Activated T-cell treated with anti-CD3 and anti-CD28 coated beads, Interleukin-2, amount 50 U/mL, for 4 hours (primary cell): ENCODE results near the gene TMEM107. TPM values are rescaled to one million over a fixed set of nuclear protein-coding genes. Genes with fewer than 3 reads are reported as not detected.
A peak's percentile ranks its signal among the peaks of the same experiment; 100 is the strongest.
"Not testable (repeated sequence)": the region's sequence is repeated elsewhere in the genome, so short reads cannot be mapped to it uniquely, and the experiment has no call there.

ENCODE experiments used
- ATAC-seq, 2 donors: fragments of 200-7000 bp; cut with Tn5 transposase; one replicate each; pipeline ENCODE4 v1.10.0; 2021
- DNase-seq: peaks from one replicate; pipeline ENCODE4 v3.0.0-alpha.2; 2020
- H3K27me3 Mint-ChIP-seq: one replicate; pipeline ENCODE4 v1.8.0; 2021; ENCODE audit warnings: low read depth, mixed read lengths
- H3K36me3 Mint-ChIP-seq: one replicate; pipeline ENCODE4 v1.8.0; 2022; ENCODE audit warnings: mixed read lengths; ENCODE audit not compliant: insufficient read depth
- H3K4me1 Mint-ChIP-seq: one replicate; pipeline ENCODE4 v1.8.0; 2021; ENCODE audit warnings: low read depth, mixed read lengths
- H3K4me3 Mint-ChIP-seq: one replicate; pipeline ENCODE4 v1.8.0; 2021; ENCODE audit warnings: mild to moderate bottlenecking, moderate library complexity, mixed read lengths
- H3K9me3 Mint-ChIP-seq: one replicate; pipeline ENCODE4 v1.8.0; 2021; ENCODE audit warnings: mixed read lengths
- total RNA-seq, 3 donors: library from RNA; stranded (reverse); gene quantifications; one replicate each; pipeline ENCODE4 v1.2.1, GENCODE V29; 2021

Gene TMEM107
- total RNA-seq, 3 donors from 2014 or later = 11.9 to 18.6 (median 18.1) TPM

DNA sequence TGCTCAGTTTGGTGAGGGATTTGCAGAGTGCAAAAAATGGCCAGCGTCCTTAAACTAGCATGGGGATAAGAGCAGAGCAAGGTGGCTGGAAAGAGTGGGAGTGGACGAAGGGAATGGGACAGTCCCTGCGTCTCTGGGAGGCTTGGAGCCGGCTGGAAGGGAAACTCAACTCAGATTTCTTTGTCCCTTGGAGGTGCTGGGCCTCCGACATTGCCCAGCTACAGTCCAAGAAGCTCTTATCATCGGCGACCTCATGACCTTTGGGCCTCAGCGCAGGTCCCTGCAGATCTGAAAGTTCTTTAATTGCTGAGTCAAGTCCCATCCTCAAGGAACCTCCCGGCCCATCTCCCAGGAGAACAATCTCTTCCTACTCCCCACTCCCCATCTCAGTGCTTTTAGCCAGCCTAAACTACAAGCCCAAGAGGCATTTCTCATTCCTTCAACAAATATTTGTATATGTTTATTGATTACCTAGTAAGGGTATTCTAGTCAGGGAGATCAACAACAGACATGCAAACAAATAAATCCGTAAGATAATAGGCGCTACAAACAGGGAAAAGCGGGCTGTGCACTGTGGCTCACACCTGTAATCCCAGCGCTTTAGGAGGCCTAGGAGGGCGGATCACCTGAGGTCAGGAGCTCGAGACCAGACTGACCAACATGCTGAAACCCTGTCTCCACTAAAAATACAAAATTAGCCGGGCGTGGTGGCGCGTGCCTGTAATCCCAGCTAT, 985 bp upstream of the TMEM107 start:
- ATAC-seq (no peak), DNase-seq (no peak)
- no peaks in the 10 kb centered on the region for H3K36me3 Mint-ChIP-seq
- no peaks in the 10 kb centered on the region for H3K9me3 Mint-ChIP-seq
- H3K4me1 Mint-ChIP-seq = peaks cover 39% of the 10 kb centered on the region
- peak overlapping the region; percentile 89 for H3K4me3 Mint-ChIP-seq
- no peaks in the 10 kb centered on the region for H3K27me3 Mint-ChIP-seq

DNA sequence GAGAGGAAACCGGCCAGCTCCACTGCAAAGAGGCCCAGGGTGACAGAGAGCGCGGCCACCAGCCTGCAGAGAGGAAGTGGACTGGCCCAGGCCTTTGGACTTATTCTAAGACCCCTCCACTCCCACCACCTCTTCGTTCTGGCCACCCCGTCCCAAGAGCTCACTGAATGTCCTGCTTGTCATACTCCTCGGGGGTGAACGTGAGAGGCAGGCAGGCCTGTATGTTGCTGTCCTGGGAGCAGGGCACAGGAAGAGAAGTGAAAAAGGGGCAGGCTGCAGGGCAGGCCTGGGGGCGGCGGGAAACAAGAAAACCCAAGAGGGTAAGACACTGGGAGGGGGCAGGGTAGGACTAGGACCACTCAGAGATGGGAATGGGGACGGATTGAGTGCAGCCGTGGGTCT, 384 bp downstream of the TMEM107 start:
- peaks cover 39% of the 10 kb centered on the region for H3K4me1 Mint-ChIP-seq
- no peak for DNase-seq
- peak overlapping the region; percentile 89 for H3K4me3 Mint-ChIP-seq
- ATAC-seq = no peak
- H3K27me3 Mint-ChIP-seq = no peaks in the 10 kb centered on the region
- no peaks in the 10 kb centered on the region for H3K36me3 Mint-ChIP-seq
- H3K9me3 Mint-ChIP-seq = no peaks in the 10 kb centered on the region

DNA sequence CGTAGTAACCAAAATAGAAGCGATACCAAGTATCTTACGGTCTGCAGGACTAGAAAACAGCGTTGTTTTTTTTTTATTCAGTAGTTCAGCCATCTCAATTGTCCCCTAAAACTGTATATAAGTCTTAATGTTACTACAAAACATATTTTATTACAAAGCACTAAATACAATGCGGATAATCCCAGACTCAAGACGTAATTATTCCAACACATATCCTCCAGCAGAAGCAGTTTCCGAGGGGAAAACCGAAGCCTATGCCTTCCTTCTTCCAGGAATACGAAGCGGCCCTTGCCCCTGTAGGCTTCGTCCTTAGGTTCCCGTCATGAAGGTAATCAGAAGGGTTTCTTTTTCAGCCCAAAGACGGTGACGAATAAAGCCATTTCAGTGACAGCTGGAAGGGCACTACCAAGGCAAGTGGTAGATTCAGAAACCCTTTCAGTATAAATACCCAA, 2.3 kb downstream of the TMEM107 start:
- no peaks in the 10 kb centered on the region for H3K36me3 Mint-ChIP-seq
- DNase-seq = no peak
- H3K27me3 Mint-ChIP-seq = no peaks in the 10 kb centered on the region
- H3K9me3 Mint-ChIP-seq = no peaks in the 10 kb centered on the region
- ATAC-seq = no peak
- H3K4me3 Mint-ChIP-seq = peak overlapping the region; percentile 82
- H3K4me1 Mint-ChIP-seq = peaks cover 39% of the 10 kb centered on the region

DNA sequence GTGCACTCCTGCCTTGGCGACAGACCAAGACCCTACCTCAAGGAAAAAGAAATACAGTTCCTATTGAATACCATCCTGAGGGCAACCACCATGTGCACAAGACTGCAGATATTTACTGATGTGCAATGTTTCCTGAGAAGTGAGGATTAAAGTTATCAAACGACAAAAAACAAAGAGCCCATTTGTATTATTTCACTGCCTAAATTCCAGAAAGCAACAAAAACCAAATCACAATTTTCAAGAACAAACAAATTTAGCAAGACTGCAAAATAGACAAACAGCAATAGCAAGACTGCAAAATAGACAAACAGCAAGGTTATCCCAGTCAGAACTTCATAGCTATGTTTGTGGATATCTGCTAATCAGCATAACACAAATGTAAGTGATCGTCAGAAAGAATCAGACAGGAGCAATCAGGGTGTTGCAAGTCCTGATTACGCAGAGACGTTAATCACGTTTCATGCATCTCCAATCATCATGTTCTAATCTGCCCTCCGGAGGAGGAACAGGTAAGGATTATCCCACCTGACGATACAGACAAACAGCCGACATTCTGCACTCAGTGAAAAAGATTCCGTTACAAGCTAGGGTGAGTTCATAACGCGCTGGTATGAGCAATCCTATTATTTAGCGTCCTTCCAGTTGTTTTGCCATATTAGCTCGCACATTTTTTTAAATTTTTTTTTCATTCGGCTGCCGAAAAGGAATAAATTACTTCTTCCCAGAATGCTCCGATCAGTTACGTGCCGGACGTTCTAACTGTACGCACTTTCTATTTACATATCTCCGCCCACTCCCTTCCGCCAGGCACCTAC, 2.9 kb downstream of the TMEM107 start:
- Mint-ChIP-seq H3K9me3 (no peaks in the 10 kb centered on the region), H3K27me3 (no peaks in the 10 kb centered on the region), H3K4me3 (peak overlapping the region; percentile 82), H3K4me1 (peaks cover 40% of the 10 kb centered on the region), H3K36me3 (no peaks in the 10 kb centered on the region)
- peak; percentile 79 to 80 for ATAC-seq
- DNase-seq = peak; percentile 64

DNA sequence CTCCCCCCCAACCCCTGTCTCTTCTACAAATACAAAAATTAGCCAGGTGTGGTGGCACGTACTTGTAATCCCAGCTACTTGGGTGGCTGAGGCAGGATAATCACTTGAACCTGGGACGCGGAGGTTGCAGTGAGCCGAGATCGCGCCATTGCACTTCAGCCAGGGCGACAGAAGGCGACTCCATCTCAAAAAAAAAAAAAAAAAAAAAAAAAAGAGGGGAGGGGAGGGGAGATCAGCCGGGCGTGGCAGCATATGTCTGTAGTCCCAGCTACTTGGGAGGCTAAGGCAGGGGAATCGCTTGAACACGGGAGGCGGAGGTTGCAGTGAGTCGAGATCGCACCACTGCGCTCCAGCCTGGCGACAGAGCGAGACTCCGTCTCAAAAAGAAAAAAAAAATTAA, 6.0 kb downstream of the TMEM107 start:
- H3K27me3 Mint-ChIP-seq, H3K9me3 Mint-ChIP-seq, DNase-seq, H3K4me3 Mint-ChIP-seq, H3K36me3 Mint-ChIP-seq, ATAC-seq: not testable (repeated sequence)
- H3K4me1 Mint-ChIP-seq = peaks cover 24% of the 10 kb centered on the region

DNA sequence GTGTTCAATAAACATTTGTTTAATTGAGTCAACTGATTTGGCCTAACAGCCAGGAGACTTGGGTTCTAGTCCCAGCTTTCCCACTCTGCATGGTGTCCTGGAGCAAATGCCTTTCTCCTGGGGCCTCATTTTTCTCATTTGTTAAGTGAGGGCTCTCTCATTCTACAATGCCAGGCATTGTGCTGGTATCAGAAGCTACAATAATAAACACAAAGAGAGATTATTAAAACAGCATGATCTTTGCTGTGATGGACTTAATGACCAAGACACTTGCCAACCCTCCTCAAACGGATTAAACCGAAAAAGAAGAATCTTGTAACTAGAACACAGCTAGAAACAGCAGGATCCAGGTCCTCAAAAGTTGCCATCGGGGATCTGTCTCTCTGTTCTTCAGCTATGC, 8.7 kb downstream of the TMEM107 start:
- H3K4me1 Mint-ChIP-seq = peaks cover 26% of the 10 kb centered on the region
- H3K36me3 Mint-ChIP-seq = no peaks in the 10 kb centered on the region
- no peak for DNase-seq
- H3K4me3 Mint-ChIP-seq = no peak overlapping the region
- H3K27me3 Mint-ChIP-seq = no peaks in the 10 kb centered on the region
- no peak for ATAC-seq
- H3K9me3 Mint-ChIP-seq = no peaks in the 10 kb centered on the region

DNA sequence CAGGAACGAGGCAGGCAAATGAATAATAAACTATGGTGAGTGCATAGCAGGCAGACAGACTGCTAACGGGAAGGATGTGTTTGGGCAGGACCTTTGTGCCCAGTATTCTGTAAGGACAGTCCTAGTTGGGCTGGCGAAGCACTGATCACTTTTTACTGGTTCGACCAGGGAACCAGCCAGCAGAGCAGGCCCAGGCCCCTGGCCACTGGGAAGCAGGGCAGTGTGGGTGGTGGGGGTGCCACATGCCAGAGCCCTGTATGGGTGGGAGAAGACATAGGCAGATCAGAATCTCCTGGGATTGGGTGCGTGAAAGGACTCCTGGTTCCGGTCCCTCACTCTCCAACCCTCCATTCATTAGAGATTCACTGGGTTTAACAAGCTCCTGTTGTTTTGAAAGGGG, 9.4 kb downstream of the TMEM107 start:
- ATAC-seq = no peak
- DNase-seq = no peak
- Mint-ChIP-seq H3K27me3 (no peaks in the 10 kb centered on the region), H3K9me3 (no peaks in the 10 kb centered on the region), H3K4me1 (peaks cover 27% of the 10 kb centered on the region), H3K36me3 (peaks cover 1% of the 10 kb centered on the region), H3K4me3 (no peak overlapping the region)

DNA sequence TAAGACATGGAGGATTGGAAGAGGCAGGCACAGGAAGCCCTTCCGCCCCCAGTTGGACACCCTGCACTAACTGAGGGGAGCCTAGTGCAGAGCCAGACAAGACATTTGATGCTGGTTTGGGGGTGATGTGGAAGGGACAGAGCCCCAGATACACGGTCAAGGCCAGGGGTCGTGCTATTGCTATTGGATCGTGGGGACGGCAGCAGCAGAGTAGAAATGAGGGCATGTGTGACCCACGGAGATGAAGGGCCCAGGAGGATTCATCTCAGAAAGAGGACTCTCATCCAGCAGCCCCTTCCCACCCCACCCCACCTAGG, 11.4 kb downstream of the TMEM107 start:
- DNase-seq (no peak), ATAC-seq (no peak)
- Mint-ChIP-seq H3K9me3 (no peaks in the 10 kb centered on the region), H3K4me1 (peaks cover 42% of the 10 kb centered on the region), H3K4me3 (peak overlapping the region; percentile 83), H3K36me3 (peaks cover 16% of the 10 kb centered on the region), H3K27me3 (no peaks in the 10 kb centered on the region)

DNA sequence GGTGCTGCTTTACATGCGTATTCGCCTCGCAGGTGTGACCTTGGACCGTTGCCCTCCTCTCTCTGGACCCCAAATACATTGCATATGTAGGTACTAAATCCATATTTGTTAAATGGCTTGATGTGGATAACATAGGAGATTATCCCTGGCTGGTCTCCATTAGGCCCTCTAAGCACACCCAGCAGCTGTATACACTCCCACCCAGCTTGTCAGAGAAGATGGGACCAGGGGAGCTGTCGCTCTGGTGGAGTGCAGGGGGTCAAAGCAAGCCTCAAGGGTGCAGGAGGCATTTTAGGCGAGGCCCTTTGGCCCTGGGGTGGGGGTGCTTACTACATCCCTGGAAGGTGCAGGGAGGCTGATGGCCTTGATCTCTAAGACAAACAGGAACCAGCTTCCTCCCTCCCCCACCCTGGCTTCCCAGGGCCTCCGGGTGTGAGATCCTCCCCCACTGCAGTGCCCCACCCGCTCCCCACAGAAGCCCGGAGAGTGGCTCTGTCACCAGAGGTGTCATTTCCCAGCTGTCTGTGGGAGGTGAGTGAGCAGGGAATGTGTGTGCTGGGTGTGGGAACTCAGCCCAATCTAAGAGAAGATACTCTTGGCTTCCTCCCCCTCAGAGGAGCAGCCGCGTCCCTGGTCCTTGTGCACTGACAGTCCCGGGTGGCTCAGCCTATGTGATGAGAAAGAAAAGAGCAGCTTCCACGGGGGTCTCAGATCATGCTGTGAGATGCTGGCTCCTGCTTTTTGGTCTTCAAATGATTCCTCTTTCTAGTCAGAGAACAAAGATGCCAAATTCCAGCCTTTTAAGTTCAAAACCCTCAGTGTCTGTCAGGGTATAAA, 12.0 kb downstream of the TMEM107 start:
- Mint-ChIP-seq H3K4me1 (peaks cover 48% of the 10 kb centered on the region), H3K36me3 (peaks cover 16% of the 10 kb centered on the region), H3K27me3 (no peaks in the 10 kb centered on the region), H3K4me3 (peak overlapping the region; percentile 83), H3K9me3 (no peaks in the 10 kb centered on the region)
- ATAC-seq = peak; percentile 56 to 57
- DNase-seq = peak; percentile 47

DNA sequence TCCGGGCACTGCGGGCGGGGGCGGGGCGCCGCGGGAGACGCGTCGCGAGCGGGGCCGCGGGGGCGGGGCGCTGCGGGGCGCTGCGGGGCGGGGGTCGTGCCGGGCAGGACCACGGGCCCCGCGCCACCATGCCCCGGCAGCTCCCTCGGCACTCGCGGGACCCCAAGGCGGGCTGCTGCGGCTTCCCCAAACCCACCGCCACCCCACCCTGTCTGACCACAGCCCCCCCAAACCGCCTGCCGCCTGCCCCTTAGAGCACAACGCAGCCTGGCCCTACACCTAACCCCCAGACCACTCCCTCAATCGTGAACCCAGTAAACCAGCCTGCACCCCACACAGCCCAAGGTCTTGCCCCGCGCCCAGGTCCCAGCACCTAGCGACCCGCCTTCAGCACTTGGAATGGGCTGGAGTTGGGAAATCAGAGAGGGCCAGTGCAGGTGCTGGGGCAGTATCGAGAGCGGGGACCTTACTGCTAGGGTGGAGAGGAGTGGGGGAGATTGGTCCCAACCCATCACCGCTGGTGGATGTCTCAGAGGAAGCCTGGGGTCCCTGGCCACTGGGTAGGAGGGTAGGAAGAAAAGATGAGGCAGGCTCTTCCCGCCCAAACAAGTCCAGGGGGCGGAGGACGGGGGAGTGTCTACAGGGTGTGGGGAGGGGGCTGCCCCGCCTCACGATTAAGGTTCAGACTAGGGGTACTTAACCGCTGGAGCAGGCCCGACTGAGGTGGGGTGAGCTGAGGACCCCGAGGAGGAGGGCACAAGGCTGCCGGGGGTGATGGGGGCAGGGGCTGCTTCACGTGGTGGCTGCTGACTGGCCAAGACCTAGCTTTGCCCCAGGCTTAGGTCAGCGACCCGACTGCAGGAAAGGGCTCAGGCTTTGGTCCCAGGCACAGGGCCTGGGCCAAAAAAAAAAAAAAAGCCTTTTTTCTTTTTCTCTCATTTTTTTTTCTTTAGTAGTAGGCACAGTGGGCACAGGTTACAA, 12.9 kb downstream of the TMEM107 start:
- ATAC-seq (peak; percentile 10 to 14), DNase-seq (no peak)
- H3K36me3 Mint-ChIP-seq = peaks cover 21% of the 10 kb centered on the region
- peaks cover 55% of the 10 kb centered on the region for H3K4me1 Mint-ChIP-seq
- H3K4me3 Mint-ChIP-seq = peak overlapping the region; percentile 83
- no peaks in the 10 kb centered on the region for H3K27me3 Mint-ChIP-seq
- H3K9me3 Mint-ChIP-seq = no peaks in the 10 kb centered on the region

DNA sequence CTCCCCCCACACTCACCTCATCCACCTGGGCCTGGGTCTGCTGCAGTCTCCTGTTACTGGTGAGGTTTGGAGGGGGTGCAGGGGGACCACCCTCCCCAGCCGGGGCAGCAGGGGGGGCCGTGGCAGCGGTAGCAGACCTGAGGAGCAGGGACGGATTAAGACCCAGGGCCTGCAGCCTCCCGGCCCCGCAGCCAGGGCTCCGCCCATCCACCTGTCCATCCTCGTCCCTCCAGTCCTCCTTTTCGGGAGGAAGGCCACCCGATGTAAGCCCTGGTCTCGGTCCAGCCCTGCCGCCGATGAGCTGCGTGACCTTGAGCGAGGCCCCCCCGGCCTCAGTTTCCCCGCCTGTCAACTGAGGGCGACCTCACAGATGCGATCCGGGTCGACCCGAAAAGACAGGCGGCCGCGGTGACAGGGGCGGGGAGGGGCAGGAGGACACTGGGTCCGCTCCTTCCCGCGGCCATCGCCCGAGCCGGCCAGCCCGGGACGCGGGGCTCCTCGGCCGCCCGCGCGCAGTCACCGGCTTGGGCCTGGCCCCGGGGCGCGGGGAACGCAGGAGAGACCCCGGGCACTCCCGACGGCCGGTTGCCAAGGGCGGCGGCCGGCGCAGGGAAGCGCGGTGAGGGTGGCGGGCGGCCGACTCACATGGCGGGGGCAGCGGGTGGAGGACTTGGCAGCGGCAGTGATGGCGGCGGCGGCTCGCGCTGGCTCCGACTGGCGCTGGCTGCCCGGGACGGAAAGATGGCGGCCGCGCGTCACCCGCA, 13.8 kb downstream of the TMEM107 start, which contains the start of gene VAMP2:
TSS of gene VAMP2 (minus strand) at position 716 of the 764 bp plus-strand sequence. CDS start at position 647, 69 bp downstream.
- peaks cover 56% of the 10 kb centered on the region for H3K4me1 Mint-ChIP-seq
- H3K36me3 Mint-ChIP-seq = peaks cover 21% of the 10 kb centered on the region
- peak; percentile 70 to 74 for ATAC-seq
- peak within 1 kb of the TSS; percentile 88 for H3K4me3 Mint-ChIP-seq
- no peaks in the 10 kb centered on the region for H3K9me3 Mint-ChIP-seq
- no peaks in the 10 kb centered on the region for H3K27me3 Mint-ChIP-seq
- DNase-seq = peak; percentile 77

DNA sequence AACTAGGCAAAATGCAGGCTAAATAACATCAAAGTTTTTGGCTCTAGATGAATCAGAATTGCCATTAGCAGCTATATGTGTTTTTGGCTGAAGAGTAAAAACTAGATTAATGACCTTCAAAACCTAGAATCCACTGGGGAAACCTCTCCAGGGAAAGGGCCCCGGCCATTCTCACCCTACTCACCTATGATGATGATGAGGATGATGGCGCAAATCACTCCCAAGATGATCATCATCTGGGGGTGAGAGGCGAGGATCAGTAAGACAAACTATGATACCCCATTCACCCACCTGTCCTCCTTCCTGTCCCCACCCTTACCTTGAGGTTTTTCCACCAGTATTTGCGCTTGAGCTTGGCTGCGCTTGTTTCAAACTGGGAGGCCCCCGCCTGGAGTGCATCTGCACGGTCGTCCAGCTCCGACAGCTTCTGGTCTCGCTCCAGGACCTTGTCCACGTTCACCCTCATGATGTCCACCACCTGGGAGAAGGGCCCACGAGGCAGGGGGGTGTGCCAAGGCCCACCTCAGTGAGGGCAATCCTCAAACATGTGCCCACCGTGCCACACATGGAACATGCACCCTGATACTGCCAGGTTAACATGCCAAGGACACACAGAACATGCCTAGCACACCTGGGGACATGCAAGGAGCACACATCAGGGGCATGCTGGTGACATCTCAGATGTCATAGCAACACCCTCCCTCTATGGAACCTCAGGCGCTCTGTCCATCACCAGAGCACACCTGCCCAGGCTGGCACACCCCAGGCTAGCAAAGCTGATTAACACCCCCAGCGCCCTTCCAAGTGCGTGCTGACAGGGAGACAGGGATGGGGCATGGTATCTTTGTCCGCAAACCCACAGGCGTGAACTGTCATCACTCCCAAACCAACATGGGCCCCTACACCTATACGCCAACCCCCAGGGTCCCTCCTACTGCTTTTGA, 14.6 kb downstream of the TMEM107 start:
- DNase-seq = no peak
- peaks cover 21% of the 10 kb centered on the region for H3K36me3 Mint-ChIP-seq
- H3K27me3 Mint-ChIP-seq = no peaks in the 10 kb centered on the region
- H3K4me3 Mint-ChIP-seq = peak overlapping the region; percentile 88
- H3K9me3 Mint-ChIP-seq = no peaks in the 10 kb centered on the region
- ATAC-seq = peak; percentile 5 to 8
- H3K4me1 Mint-ChIP-seq = peaks cover 56% of the 10 kb centered on the region
